ENCODE measurements around the gene PPTC7.
"Not testable (repeated sequence)": the region's sequence is repeated elsewhere in the genome, so short reads cannot be mapped to it uniquely, and the experiment has no call there.

The PPTC7 gene

DNA sequence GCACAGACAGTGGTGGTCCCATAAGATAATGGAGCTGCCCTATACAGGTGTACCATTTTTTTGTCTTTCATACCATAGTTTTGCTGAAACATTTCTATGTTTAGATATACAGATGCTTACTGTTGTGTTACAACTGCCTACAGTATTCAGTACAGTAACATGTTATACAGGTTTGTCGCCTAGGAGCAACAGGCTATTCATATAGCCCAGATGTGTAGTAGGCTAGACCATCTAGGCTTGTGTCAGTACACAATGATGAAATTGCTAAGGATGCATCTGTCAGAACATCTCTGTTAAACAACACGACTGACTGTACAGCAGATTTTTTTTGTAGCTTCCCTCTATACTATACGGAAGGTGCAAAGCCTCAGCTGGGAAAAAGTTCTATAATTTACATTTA lies 50.5 kb downstream of the PPTC7 start:
- Histone ChIP-seq H3K27me3 (ENCODE audit: low read depth, low read length) (no peaks in the 10 kb centered on the region), H2AFZ (ENCODE audit: low read depth, low read length) (no peak overlapping the region), H3K9ac (ENCODE audit: low read length) (no peak overlapping the region), H4K20me1 (ENCODE audit: insufficient read depth, low read length) (peaks cover 55% of the 10 kb centered on the region), H3K79me2 (ENCODE audit: low read length) (peaks cover 16% of the 10 kb centered on the region), H3K4me1 (ENCODE audit: low read length) (peaks cover 32% of the 10 kb centered on the region), H3K9me3 (ENCODE audit: insufficient read depth, low read length) (no peaks in the 10 kb centered on the region), H3K36me3 (replicated peaks; ENCODE audit: low read depth, low read length) (peaks cover 55% of the 10 kb centered on the region), H3K4me2 (ENCODE audit: low read length) (peak overlapping the region; percentile 65), H3K4me3 (ENCODE audit: low read length) (peak overlapping the region; percentile 32; the same call in 1 of the 2 replicates), H3K27ac (ENCODE audit: low read length) (no peak overlapping the region)
- TF ChIP-seq CTCF (IDR thresholded peaks at IDR 0.05; ENCODE audit: low read depth, low read length) (no peak), EZH2phosphoT487 (IDR thresholded peaks at IDR 0.05; ENCODE audit: low read depth) (no peak)

GRCh38 chr12:110531741-110532333 lies 51.3 kb downstream of the PPTC7 start:
- H3K4me3 ChIP-seq (ENCODE audit: low read length): peak overlapping the region; percentile 32

DNA sequence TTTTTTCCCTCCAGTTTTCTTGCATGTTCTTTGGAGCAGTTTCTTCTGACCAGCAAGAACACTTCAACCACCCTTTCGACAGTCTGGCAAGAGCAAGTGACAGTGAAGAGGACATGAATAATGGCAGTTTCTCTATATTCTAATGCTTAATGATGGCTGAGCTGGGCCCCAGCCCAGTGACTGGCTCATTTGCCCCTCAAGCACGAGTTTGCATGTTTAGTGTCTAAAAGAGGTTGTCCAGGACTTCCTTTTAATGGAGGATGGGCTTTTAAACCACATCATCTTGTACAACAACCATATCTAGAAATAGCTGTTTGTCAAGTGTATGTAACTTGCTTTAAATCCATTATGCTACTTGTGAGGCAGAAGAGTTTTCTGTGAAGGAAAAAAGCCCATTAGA lies 52.6 kb downstream of the PPTC7 start:
- Histone ChIP-seq H2AFZ (ENCODE audit: low read depth, low read length) (no peak overlapping the region), H3K36me3 (replicated peaks; ENCODE audit: low read depth, low read length) (peaks cover 35% of the 10 kb centered on the region), H4K20me1 (ENCODE audit: insufficient read depth, low read length) (peaks cover 47% of the 10 kb centered on the region), H3K4me2 (ENCODE audit: low read length) (no peak overlapping the region), H3K79me2 (ENCODE audit: low read length) (peaks cover 16% of the 10 kb centered on the region), H3K4me1 (ENCODE audit: low read length) (peaks cover 32% of the 10 kb centered on the region), H3K4me3 (ENCODE audit: low read length) (no peak overlapping the region), H3K27ac (ENCODE audit: low read length) (no peak overlapping the region), H3K9me3 (ENCODE audit: insufficient read depth, low read length) (no peaks in the 10 kb centered on the region), H3K27me3 (ENCODE audit: low read depth, low read length) (no peaks in the 10 kb centered on the region), H3K9ac (ENCODE audit: low read length) (no peak overlapping the region)
- TF ChIP-seq EZH2phosphoT487 (IDR thresholded peaks at IDR 0.05; ENCODE audit: low read depth) (no peak), CTCF (IDR thresholded peaks at IDR 0.05; ENCODE audit: low read depth, low read length) (no peak)

More at GRCh38 chr12:110531741-110532333, 51.3 kb downstream of the PPTC7 start:
- peaks cover 52% of the 10 kb centered on the region for H4K20me1 ChIP-seq (ENCODE audit: insufficient read depth, low read length)
- H2AFZ ChIP-seq (ENCODE audit: low read depth, low read length): no peak overlapping the region
- H3K79me2 ChIP-seq (ENCODE audit: low read length): peaks cover 16% of the 10 kb centered on the region
- H3K9me3 ChIP-seq (ENCODE audit: insufficient read depth, low read length): no peaks in the 10 kb centered on the region
- no peak overlapping the region for H3K9ac ChIP-seq (ENCODE audit: low read length)
- H3K27ac ChIP-seq (ENCODE audit: low read length): peak overlapping the region; percentile 60
- H3K36me3 ChIP-seq (replicated peaks; ENCODE audit: low read depth, low read length): peaks cover 49% of the 10 kb centered on the region
- peaks cover 32% of the 10 kb centered on the region for H3K4me1 ChIP-seq (ENCODE audit: low read length)
- H3K27me3 ChIP-seq (ENCODE audit: low read depth, low read length): no peaks in the 10 kb centered on the region
- peak overlapping the region; percentile 65 for H3K4me2 ChIP-seq (ENCODE audit: low read length)
- TF ChIP-seq CTCF (IDR thresholded peaks at IDR 0.05; ENCODE audit: low read depth, low read length) (no peak), EZH2phosphoT487 (IDR thresholded peaks at IDR 0.05; ENCODE audit: low read depth) (no peak)

GRCh38 chr12:110528277-110528839 lies 54.8 kb downstream of the PPTC7 start:
- Histone ChIP-seq H3K27me3 (ENCODE audit: low read depth, low read length) (no peaks in the 10 kb centered on the region), H3K4me3 (ENCODE audit: low read length) (no peak overlapping the region), H3K79me2 (ENCODE audit: low read length) (peaks cover 10% of the 10 kb centered on the region; the same call in 1 of the 2 replicates), H2AFZ (ENCODE audit: low read depth, low read length) (no peak overlapping the region), H3K4me2 (ENCODE audit: low read length) (no peak overlapping the region), H4K20me1 (ENCODE audit: insufficient read depth, low read length) (peaks cover 27% of the 10 kb centered on the region), H3K9me3 (ENCODE audit: insufficient read depth, low read length) (no peaks in the 10 kb centered on the region), H3K9ac (ENCODE audit: low read length) (no peak overlapping the region), H3K36me3 (replicated peaks; ENCODE audit: low read depth, low read length) (peaks cover 16% of the 10 kb centered on the region), H3K27ac (ENCODE audit: low read length) (no peak overlapping the region), H3K4me1 (ENCODE audit: low read length) (peaks cover 26% of the 10 kb centered on the region)
- TF ChIP-seq EZH2phosphoT487 (IDR thresholded peaks at IDR 0.05; ENCODE audit: low read depth) (no peak), CTCF (IDR thresholded peaks at IDR 0.05; ENCODE audit: low read depth, low read length) (no peak)

DNA sequence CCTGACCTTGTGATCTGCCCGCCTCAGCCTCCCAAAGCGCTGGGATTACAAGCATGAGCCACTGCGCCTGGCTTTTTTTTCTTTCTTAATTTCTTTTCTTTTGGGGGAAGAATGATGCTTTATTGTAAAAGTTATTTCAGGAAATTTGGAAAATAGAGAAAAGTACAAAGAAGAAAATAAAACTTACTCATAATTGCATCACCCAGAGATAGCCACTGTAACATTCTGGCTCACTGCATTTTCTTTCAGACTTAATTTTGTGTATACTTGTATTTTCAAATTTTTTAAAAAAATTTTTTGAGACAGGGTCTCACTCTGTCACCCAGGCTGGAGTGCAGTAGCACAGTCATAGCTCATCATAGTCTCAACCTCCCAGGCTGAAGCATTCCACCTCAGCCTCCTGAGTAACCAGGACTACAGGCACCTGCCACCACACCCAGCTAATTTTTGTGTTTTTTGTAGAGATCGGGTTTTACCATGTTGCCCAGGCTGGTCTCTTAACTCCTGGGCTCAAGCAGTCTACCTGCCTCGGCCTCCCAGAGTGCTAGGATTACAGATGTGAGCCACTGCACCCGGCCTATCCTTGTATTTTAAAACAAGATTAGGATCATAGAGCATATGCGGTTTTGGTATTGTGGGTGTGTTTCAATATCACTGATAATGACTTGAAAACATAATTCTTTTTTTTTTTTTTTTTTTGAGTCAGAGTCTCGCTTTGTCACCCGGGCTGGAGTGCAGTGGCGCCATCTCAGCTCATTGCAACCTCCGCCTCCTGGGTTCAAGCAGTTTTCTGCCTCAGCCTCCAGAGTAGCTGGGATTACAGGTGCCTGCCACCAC lies 62.0 kb downstream of the PPTC7 start:
- not testable (repeated sequence) for H2AFZ ChIP-seq (ENCODE audit: low read depth, low read length); H3K27ac ChIP-seq (ENCODE audit: low read length); H3K79me2 ChIP-seq (ENCODE audit: low read length); H3K4me3 ChIP-seq (ENCODE audit: low read length); H3K4me1 ChIP-seq (ENCODE audit: low read length); H4K20me1 ChIP-seq (ENCODE audit: insufficient read depth, low read length); H3K27me3 ChIP-seq (ENCODE audit: low read depth, low read length); H3K36me3 ChIP-seq (replicated peaks; ENCODE audit: low read depth, low read length); H3K9me3 ChIP-seq (ENCODE audit: insufficient read depth, low read length); H3K9ac ChIP-seq (ENCODE audit: low read length); H3K4me2 ChIP-seq (ENCODE audit: low read length)

- H3K4me1 ChIP-seq (ENCODE audit: low read length); H2AFZ ChIP-seq (ENCODE audit: low read depth, low read length); H3K79me2 ChIP-seq (ENCODE audit: low read length); H4K20me1 ChIP-seq (ENCODE audit: insufficient read depth, low read length); H3K4me2 ChIP-seq (ENCODE audit: low read length); H3K9me3 ChIP-seq (ENCODE audit: insufficient read depth, low read length); H3K36me3 ChIP-seq (replicated peaks; ENCODE audit: low read depth, low read length); H3K27me3 ChIP-seq (ENCODE audit: low read depth, low read length); H3K4me3 ChIP-seq (ENCODE audit: low read length); H3K9ac ChIP-seq (ENCODE audit: low read length); H3K27ac ChIP-seq (ENCODE audit: low read length): not testable (repeated sequence)
Observed at GRCh38 chr12:110518014-110518413, 65.1 kb downstream of the PPTC7 start.
